ENCODE results near the gene UBL4A. TPM values are rescaled to one million over a fixed set of nuclear protein-coding genes. Genes with fewer than 3 reads are reported as not detected.
A peak's percentile ranks its signal among the peaks of the same experiment; 100 is the strongest.

Gene UBL4A
- total RNA-seq, 4 donors from 2014 or later = 25.8 to 50.5 (median 46.4) TPM

GRCh38 chrX:154512879-154513553, 26.6 kb upstream of the UBL4A start:
- 89% methylated on average over 16 of the region's 16 CpGs for WGBS
- Histone ChIP-seq H3K36me3 (peaks cover 5% of the 10 kb centered on the region), H3K4me3 (no peak overlapping the region), H3K4me1 (peaks cover 16% of the 10 kb centered on the region), H3K9me3 (no peaks in the 10 kb centered on the region), H3K27ac (no peak overlapping the region), H3K27me3 (no peaks in the 10 kb centered on the region)
- no peak for DNase-seq (ENCODE audit: low spot score in 2 of 2)
- TF ChIP-seq POLR2AphosphoS5 (IDR thresholded peaks at IDR 0.05) (no peak), POLR2A (IDR thresholded peaks at IDR 0.05) (no peak)

- 76% methylated on average over 12 of the region's 12 CpGs for WGBS
- peaks cover 5% of the 10 kb centered on the region for H3K4me1 ChIP-seq
- TF ChIP-seq POLR2AphosphoS5 (IDR thresholded peaks at IDR 0.05) = no peak
- no peaks in the 10 kb centered on the region for H3K9me3 ChIP-seq
- no peaks in the 10 kb centered on the region for H3K27me3 ChIP-seq
- no peak for DNase-seq (ENCODE audit: low spot score in 2 of 2)
- no peak overlapping the region for H3K4me3 ChIP-seq
- no peak overlapping the region for H3K27ac ChIP-seq
- H3K36me3 ChIP-seq = peaks cover 11% of the 10 kb centered on the region
Measured at GRCh38 chrX:154511761-154512160, 25.3 kb upstream of the UBL4A start.

- TF ChIP-seq EP300 (IDR thresholded peaks at IDR 0.05) (no peak), POLR2A (IDR thresholded peaks at IDR 0.05) (no peak), POLR2AphosphoS5 (IDR thresholded peaks at IDR 0.05) (no peak), CTCF (IDR thresholded peaks at IDR 0.05) (no peak)
- no peaks in the 10 kb centered on the region for H3K9me3 ChIP-seq
- no peak for DNase-seq (ENCODE audit: low spot score in 2 of 2)
- H3K4me1 ChIP-seq = no peaks in the 10 kb centered on the region
- no peaks in the 10 kb centered on the region for H3K27me3 ChIP-seq
- H3K4me3 ChIP-seq = no peak overlapping the region
- H3K36me3 ChIP-seq = peaks cover 27% of the 10 kb centered on the region
- no peak overlapping the region for H3K27ac ChIP-seq
- 89% methylated on average over 5 of the region's 5 CpGs for WGBS
Measured at GRCh38 chrX:154509455-154509854, 23.0 kb upstream of the UBL4A start.

GRCh38 chrX:154508384-154508745, 21.9 kb upstream of the UBL4A start:
- TF ChIP-seq POLR2A (IDR thresholded peaks at IDR 0.05) (no peak), EP300 (IDR thresholded peaks at IDR 0.05) (no peak), CTCF (IDR thresholded peaks at IDR 0.05) (no peak)
- H3K27me3 ChIP-seq = no peaks in the 10 kb centered on the region
- peaks cover 27% of the 10 kb centered on the region for H3K36me3 ChIP-seq
- no peak overlapping the region for H3K4me3 ChIP-seq
- DNase-seq (ENCODE audit: low spot score in 2 of 2) = peak in 1 of 2 donors; percentile 62
- no peaks in the 10 kb centered on the region for H3K9me3 ChIP-seq
- 78% methylated on average over 4 of the region's 13 CpGs for WGBS
- H3K27ac ChIP-seq = no peak overlapping the region
- no peaks in the 10 kb centered on the region for H3K4me1 ChIP-seq

GRCh38 chrX:154507673-154508383, 21.4 kb upstream of the UBL4A start:
- WGBS = 88% methylated on average over 11 of the region's 24 CpGs
- H3K27me3 ChIP-seq = no peaks in the 10 kb centered on the region
- TF ChIP-seq EP300 (IDR thresholded peaks at IDR 0.05) (no peak), CTCF (IDR thresholded peaks at IDR 0.05) (no peak), POLR2AphosphoS5 (IDR thresholded peaks at IDR 0.05) (no peak), POLR2A (IDR thresholded peaks at IDR 0.05) (no peak)
- peaks cover 27% of the 10 kb centered on the region for H3K36me3 ChIP-seq
- no peaks in the 10 kb centered on the region for H3K9me3 ChIP-seq
- no peak for DNase-seq (ENCODE audit: low spot score in 2 of 2)
- no peak overlapping the region for H3K27ac ChIP-seq
- no peak overlapping the region for H3K4me3 ChIP-seq
- no peaks in the 10 kb centered on the region for H3K4me1 ChIP-seq

GRCh38 chrX:154506483-154507332, 20.3 kb upstream of the UBL4A start:
- 94% methylated on average over 23 of the region's 37 CpGs for WGBS
- DNase-seq (ENCODE audit: low spot score in 2 of 2) = no peak
- TF ChIP-seq POLR2A (IDR thresholded peaks at IDR 0.05) = no peak
- TF ChIP-seq EP300 (IDR thresholded peaks at IDR 0.05) = no peak
- no peak for TF ChIP-seq POLR2AphosphoS5 (IDR thresholded peaks at IDR 0.05)
- TF ChIP-seq CTCF (IDR thresholded peaks at IDR 0.05) = no peak
- Histone ChIP-seq H3K36me3 (peaks cover 27% of the 10 kb centered on the region), H3K4me1 (no peaks in the 10 kb centered on the region), H3K27ac (no peak overlapping the region), H3K9me3 (no peaks in the 10 kb centered on the region), H3K4me3 (no peak overlapping the region), H3K27me3 (no peaks in the 10 kb centered on the region)

Measured in suprapubic skin (tissue), 4 donors.